Measurements from ENCODE around the gene TDP1.

TDP1 gene

GRCh38 chr14:89955745-89956660 is at the start of gene TDP1:
Gene TDP1, plus strand, starts transcription at chr14:89955927. Its CDS starts 7,188 bp downstream, at chr14:89963115.
- peak; percentile 58 to 69 for DNase-seq

DNA sequence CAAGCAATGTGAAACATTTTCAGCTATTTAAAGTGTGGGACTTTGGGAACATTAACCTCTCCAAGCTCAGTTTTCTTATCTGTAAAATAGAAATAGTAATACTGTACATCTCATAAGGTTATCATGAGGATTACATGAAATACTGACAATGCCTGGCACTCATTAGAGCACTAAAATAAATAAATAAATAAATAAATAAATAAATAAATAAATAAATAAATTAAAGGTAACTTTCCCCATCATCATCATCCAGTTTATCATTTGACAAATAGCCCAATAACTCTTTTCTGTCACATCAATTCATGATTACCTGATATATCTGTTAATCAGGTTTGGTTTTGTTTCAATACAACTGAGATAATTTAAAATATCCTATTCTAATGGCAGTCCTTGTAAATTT is 49.7 kb upstream of the TDP1 start:
- no peak for DNase-seq

DNA sequence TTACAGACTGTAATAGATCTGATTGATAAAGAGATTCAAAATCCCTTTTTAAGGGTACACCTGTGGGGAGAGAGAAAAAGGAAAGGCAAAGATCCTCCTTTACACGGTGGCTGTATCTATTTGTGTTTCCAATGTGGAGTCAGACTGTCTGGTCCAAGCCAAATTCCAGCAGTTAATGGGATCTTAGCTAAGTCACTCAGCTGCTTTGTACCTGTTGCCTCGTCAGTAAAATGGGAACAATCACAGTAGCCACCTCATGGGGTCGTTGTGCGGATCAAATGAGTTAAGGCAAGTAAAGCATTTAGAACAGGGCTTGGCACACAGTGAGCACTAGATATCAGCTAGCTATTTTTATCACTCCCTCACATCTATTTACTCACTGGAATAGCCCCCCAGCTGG is 48.1 kb upstream of the TDP1 start:
- no peak for DNase-seq

- no peak for DNase-seq
Observed at GRCh38 chr14:89908712-89909450, 46.8 kb upstream of the TDP1 start.

DNA sequence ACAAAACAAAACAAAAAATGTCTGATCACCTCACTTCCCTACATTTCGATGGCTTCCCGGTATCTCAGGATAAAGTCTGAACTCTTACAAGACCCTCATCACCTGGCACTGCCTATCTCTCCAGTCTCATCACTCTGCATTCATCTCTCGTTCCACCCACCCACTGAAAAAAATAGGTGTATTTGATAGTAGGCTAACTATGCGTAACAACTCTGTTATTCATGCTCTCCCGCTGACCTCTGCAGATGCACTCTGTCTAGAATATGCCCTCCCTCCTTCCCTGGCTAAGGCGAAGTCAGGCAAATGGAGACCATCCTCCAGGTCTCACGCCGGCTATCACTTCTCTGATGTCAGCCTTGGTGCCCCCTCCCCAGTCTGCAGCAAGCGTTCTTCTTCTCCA is 46.1 kb upstream of the TDP1 start:
- no peak for DNase-seq

- DNase-seq = no peak
Observed at GRCh38 chr14:89910691-89911009, 45.1 kb upstream of the TDP1 start.

GRCh38 chr14:89911010-89911919 is 44.5 kb upstream of the TDP1 start:
- DNase-seq = no peak

DNA sequence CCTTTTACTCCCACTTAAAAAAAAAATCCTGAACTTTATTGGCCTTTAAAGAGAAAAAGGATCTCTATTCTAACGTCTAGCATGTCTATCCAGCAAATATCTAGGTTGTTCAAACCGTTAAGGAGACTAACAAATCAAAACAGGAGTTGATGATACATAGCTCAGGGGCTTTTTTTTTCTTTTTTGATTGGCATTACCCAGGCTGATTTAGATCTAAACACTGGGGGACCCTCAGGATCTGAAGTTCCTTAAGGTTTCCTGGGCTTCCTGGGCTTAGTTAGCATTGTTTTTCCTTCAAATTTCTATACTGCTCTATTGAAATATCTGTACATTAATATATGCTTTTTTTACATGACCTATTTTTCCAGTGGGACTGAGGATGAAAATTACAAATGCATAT is 43.5 kb upstream of the TDP1 start:
- no peak for DNase-seq

DNA sequence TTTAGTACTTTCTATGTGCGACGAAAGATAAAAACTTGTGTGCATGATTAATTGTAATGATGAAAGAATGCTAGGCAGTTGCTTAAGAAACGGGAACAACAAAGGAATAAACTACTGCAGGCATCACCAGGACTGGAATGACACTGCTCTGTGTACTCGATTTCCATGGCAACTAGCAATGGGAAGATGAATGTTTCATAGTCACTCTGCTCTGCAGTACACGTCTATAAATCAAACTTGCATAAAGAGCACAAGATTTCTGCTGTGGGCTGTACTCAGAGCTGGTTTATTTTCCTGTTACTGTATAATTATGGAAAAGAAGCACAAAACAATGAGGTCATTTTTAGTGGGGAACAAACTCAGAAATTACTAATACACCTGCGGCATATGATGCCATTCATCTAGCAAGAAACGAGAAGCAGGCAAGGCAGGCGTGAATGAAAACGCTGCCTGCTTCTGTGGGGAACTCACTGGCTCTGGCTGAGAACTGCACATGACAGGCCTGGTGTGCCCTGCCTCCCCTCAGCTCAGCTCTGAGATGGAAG is 43.0 kb upstream of the TDP1 start:
- no peak for DNase-seq

GRCh38 chr14:89915114-89915878 is 40.4 kb upstream of the TDP1 start:
- DNase-seq = peak; percentile 26 to 58

DNA sequence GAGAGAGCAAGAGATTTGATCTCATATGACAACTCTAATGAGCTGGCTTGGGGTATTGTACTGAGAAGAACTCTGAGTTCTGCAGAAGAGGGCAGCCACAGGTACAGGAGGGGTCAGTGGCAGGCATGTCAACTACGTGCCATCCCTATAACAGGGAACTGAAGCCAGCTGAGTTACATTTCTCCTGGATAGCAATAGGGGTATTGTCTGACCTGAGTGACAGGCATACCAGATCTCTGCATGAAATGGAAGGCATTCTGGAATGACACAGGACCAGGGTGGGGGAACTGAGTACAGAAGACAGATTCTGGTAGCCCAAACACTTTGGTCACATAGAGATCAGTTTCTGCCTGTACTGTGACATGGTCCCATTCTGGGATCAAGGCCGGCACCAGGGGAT is 37.0 kb upstream of the TDP1 start:
- DNase-seq = no peak

GRCh38 chr14:89920056-89920455 is 35.7 kb upstream of the TDP1 start:
- no peak for DNase-seq

DNA sequence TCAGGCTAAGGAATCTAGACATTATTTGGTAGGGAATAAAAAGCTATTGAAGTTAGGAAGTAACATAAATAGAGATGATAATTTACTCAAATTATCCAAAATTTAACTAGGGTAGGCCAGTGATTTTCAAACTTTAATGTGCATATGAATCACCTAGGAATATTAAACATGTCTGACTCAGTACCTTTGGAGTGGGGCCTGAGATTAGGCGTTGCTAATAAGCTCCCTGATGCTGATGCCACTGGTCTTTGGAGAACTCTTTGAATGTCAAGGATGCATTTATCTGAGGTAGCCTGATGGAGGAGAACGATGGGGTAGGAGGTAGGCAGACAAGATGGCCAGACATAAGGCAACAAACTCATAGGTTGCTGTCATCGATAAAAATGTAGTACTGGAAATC is 34.4 kb upstream of the TDP1 start:
- no peak for DNase-seq

DNA sequence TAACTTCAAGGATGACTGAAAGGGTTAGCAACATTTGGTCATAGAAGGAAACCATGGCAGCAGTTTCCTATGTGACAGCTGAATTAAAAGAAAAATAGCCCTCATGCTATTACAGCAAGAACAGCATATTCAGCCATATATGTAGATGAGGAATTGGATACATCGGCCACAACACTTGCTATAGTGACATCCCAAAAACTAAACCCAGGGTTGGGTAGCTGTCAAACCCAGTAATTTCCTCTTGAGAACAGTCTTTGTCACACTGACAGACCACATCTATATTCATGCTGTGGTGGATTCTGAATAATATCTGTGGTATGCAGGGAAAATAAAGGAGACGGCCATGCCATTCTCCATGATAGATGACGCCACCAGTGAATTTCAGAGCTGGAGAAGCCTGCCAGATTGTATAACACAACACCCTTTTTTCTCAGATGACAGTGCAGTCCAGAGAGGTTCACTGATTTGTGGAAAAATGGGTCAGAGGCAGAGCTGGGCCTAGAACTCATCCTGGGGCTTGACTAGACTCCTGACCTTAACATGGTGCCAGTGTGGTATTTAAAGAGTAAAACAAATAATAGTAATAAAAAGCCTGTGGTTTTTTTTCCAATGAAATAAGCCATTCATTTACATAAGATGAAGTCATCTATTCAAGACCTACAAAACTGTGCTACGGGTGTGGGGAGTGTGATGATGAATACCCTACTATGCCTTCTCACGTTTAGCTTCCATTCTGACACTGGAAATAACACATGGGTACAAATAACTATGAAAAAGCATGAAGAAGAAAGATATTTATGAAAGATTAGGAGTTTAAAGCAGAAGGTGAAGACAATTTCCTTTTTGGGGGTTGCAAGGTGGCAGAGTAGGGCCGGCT is 33.5 kb upstream of the TDP1 start:
- DNase-seq = no peak

- DNase-seq = no peak
Observed at GRCh38 chr14:89924268-89924667, 31.5 kb upstream of the TDP1 start.

DNA sequence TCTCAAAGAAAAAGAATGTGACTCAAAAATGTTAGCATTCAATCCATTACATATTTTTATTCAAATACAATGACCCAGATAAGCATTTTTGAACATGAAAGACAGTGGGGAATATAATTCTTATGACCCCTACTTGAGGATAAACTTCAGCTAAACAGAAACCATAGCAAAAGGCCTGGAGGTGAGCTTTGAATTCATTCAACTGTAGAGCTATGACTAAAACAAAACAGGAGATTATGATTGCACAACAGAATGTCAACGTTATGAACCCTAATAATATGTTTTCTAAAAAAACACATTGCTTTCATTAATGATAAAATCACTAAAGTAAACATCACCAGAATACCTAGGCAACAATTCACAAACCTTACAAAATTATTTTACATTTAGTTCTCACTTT is 29.0 kb upstream of the TDP1 start:
- DNase-seq = no peak

DNA sequence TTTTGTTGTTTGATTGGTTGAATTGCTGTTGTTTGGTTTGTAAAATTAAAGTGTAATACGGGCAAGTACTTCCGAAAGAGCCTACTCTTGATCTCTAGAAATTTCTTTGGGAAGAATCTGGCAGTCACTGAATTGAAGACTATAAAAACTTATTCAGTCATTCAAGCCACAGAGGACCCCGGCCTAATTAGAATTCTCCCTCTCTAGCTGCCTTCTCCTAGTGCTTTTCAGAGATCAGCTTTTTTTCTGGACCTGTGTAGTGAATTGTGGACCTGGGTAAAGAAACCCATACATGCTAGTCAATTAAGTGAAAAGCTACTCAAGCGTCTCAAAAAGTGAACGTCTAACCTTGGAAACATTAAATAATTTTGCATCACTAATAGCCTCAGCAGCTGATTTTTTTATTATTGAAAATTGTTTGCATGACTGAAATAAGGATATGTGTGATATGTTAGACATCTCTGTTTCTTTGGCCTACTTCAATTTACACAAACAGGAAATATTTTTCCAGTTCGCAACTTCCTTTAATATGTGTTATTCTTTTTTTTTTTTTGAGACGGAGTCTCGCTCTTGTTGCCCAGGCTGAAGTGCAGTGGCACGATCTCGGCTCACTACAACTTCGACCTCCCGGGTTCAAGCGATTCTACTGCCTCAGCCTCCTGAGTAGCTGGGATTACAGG is 28.4 kb upstream of the TDP1 start:
- DNase-seq = no peak

DNA sequence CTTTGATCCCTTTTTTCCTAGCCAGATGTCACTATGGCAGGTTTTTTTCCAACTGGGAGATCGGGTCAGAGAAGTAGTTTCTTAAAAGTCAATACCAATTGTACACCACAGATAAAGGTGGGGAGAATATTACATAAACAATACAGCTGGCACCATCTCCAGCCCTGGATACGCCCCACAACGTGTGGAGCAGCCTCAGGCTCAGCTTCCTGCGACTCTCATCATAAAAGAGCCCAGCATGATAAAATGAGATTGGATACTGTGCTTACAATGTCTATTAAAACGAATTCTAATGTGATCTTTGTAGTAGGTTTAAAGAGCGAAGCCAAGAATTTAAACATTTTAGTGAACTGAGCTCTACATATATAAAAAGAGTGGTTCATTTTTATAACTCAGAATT is 22.7 kb upstream of the TDP1 start:
- DNase-seq = no peak

- peak in 1 of 2 experiments; percentile 27 for DNase-seq
Observed at GRCh38 chr14:89936654-89937185, 19.0 kb upstream of the TDP1 start.

GRCh38 chr14:89941830-89942377 is 13.8 kb upstream of the TDP1 start:
- DNase-seq = no peak

All from NCI-H1930 (cell line).